ENCODE results near the gene PIGQ.

Gene PIGQ

GRCh38 chr16:555528-556473, 14.0 kb upstream of the PIGQ start:
- no peak for DNase-seq (ENCODE audit: low read depth, low spot score)

GRCh38 chr16:556474-557173, 13.1 kb upstream of the PIGQ start:
- no peak for DNase-seq (ENCODE audit: low read depth, low spot score)

GRCh38 chr16:557463-558297, 12.1 kb upstream of the PIGQ start:
- DNase-seq (ENCODE audit: low read depth, low spot score), result no peak

- DNase-seq (ENCODE audit: low read depth, low spot score), result no peak
These were observed 11.3 kb upstream of the PIGQ start for GRCh38 chr16:558298-559020.

- no peak for DNase-seq (ENCODE audit: low read depth, low spot score)
These were observed 10.8 kb upstream of the PIGQ start for GRCh38 chr16:559021-559380.

GRCh38 chr16:559411-560203, 10.2 kb upstream of the PIGQ start:
- no peak for DNase-seq (ENCODE audit: low read depth, low spot score)

GRCh38 chr16:560204-560700, 9.5 kb upstream of the PIGQ start, which contains the start of gene PRR35:
Gene PRR35, plus strand, starts transcription at chr16:560394. Its CDS starts 2,901 bp downstream, at chr16:563295.
- DNase-seq (ENCODE audit: low read depth, low spot score), result no peak

- no peak for DNase-seq (ENCODE audit: low read depth, low spot score)
These were observed 8.9 kb upstream of the PIGQ start for GRCh38 chr16:560701-561412.

- DNase-seq (ENCODE audit: low read depth, low spot score), result no peak
These were observed 8.4 kb upstream of the PIGQ start for GRCh38 chr16:561413-561794.

GRCh38 chr16:561957-562938, 7.5 kb upstream of the PIGQ start:
- no peak for DNase-seq (ENCODE audit: low read depth, low spot score)

GRCh38 chr16:563072-563644, 6.6 kb upstream of the PIGQ start:
- no peak for DNase-seq (ENCODE audit: low read depth, low spot score)

GRCh38 chr16:564690-565418, 4.9 kb upstream of the PIGQ start:
- DNase-seq (ENCODE audit: low read depth, low spot score), result no peak

GRCh38 chr16:565419-566330, 4.1 kb upstream of the PIGQ start:
- no peak for DNase-seq (ENCODE audit: low read depth, low spot score)

- DNase-seq (ENCODE audit: low read depth, low spot score), result no peak
These were observed 3.0 kb upstream of the PIGQ start, which contains the start of gene NHLRC4 for GRCh38 chr16:566475-567372. Gene NHLRC4, plus strand, starts transcription at chr16:567005. Its CDS starts 1,043 bp downstream, at chr16:568048.

Data from iPS DF 19.7 (cell line).